Measurements from ENCODE around the gene PEF1.

DNA sequence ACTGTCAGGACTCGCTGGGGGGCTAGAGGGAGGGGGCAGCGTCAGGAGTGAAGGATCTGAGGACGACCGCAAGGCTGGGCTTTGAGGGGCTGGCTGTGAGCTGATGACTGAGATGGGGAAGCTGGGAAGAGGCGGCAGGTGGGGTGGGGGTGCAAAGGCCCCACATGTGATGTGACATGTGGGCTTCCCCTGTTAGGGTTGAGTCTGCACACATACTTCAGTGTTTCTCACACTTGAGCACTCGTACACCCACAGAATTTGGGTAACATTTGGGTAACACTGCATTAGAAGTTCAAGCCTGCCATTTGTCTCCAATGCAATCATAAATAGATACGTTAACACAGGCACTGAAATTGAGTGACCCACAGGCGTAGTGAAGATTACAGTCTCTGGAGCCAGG, 42.9 kb upstream of the PEF1 start:
- TF ChIP-seq, protein P1, sequence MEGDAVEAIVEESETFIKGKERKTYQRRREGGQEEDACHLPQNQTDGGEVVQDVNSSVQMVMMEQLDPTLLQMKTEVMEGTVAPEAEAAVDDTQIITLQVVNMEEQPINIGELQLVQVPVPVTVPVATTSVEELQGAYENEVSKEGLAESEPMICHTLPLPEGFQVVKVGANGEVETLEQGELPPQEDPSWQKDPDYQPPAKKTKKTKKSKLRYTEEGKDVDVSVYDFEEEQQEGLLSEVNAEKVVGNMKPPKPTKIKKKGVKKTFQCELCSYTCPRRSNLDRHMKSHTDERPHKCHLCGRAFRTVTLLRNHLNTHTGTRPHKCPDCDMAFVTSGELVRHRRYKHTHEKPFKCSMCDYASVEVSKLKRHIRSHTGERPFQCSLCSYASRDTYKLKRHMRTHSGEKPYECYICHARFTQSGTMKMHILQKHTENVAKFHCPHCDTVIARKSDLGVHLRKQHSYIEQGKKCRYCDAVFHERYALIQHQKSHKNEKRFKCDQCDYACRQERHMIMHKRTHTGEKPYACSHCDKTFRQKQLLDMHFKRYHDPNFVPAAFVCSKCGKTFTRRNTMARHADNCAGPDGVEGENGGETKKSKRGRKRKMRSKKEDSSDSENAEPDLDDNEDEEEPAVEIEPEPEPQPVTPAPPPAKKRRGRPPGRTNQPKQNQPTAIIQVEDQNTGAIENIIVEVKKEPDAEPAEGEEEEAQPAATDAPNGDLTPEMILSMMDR (IDR thresholded peaks at IDR 0.05; ENCODE audit: low read length): no peak
- TF ChIP-seq EZH2phosphoT487 (IDR thresholded peaks at IDR 0.05; ENCODE audit: low read length): no peak
